Measurements from ENCODE around the gene FAM236A.
"Not testable (repeated sequence)": the region's sequence is repeated elsewhere in the genome, so short reads cannot be mapped to it uniquely, and the experiment has no call there.

The FAM236A gene

DNA sequence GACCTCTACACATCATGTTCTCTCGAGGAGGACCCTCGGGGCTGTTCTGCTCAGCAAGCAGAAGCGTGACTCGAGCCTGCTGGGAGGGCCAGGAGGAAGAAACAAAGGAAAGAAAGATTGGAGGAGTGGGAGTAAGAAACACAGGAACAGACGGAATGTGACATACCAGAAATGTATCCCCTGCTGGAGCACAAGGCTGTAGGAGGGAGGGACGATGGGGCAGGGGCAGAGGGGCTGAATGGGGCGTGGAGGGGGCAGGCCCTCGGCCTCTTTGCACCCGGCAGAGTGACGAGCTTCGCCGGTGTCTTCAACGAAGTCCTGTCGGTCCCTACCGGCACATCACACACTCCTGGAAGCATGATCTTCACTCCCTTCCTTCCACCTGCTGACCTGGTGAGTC lies at the start of gene FAM236A:
Gene FAM236A (plus strand): TSS at position 301 of the 400 bp plus-strand sequence. CDS start 57 bp downstream, at position 358.
- not testable (repeated sequence) for DNase-seq

DNA sequence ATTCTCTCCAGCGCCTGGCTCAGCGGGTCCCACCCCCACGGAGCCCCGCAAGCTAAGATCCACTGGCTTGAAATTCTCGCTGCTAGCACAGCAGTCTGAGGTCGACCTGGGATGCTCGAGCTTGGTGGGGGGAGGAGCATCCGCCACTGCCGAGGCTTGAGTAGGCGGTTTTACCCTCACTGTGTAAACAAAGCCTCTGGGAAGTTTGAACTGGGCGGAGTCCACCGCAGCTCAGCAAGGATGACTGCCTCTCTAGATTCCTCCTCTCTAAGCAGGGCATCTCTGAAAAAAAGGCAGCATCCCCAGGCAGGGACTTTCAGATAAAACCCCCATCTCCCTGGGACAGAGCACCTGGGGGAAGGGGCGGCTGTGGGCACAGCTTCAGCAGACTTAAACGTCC lies 48.3 kb upstream of the FAM236A start:
- not testable (repeated sequence) for DNase-seq

DNA sequence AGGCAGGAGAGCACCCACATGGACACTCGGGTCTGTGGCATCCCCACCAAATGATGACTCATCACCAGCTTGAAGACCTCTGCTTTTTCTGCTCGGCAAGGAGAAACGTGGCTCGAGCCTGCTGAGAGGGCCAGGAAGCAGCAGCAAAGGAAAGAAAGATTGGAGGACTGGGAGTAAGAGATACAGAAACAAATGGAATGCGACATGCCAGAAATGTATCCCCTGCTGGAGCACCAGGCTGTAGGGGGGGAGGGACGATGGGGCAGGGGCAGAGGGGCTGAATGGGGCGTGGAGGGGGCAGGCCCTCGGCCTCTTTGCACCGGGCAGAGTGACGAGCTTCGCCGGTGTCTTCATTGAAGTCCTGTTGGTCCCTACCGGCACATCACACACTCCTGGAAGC lies 25.7 kb upstream of the FAM236A start, which contains the start of gene FAM236C:
Gene FAM236C (plus strand): TSS at position 301 of the 400 bp plus-strand sequence. CDS start 100 bp downstream, outside the sequence.
- DNase-seq: not testable (repeated sequence)

DNA sequence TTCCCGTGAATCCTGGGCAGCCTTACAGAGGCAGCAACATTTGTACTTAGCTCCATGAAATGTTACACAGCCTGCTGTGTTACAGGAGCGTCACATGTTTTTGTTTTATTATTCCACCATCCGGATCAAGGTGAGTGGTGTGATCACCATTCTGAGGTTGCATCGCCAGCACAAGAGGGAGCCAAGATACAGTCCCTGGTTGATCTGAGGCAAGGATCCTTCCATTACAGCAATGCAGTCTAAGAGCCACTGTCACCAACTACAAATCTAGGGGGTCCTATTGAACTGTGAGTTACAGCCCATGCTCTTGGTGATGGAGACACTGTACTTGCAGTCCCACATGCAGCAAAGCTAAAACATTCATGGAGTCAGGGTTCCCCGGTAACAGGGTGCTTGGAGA lies 21.9 kb upstream of the FAM236A start:
- not testable (repeated sequence) for DNase-seq

DNA sequence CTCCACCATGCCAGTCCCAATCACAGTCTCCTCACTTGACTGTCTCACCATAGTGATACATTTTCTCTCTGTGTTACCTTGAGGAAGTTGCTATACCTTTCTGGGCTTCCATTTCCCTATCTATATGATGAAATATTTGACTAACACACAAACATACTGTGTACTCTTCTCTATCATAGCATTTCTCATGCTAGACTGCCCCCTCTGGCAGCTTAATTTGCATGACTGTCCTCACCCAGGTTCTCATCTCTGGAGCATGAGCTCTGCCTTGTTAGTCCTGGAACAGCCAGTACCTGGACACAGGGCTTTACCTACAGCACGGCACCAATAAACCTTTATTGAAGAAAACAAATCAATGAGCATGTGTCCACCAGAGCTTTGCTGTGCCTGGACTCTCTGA lies 5.7 kb upstream of the FAM236A start:
- DNase-seq: not testable (repeated sequence)

DNA sequence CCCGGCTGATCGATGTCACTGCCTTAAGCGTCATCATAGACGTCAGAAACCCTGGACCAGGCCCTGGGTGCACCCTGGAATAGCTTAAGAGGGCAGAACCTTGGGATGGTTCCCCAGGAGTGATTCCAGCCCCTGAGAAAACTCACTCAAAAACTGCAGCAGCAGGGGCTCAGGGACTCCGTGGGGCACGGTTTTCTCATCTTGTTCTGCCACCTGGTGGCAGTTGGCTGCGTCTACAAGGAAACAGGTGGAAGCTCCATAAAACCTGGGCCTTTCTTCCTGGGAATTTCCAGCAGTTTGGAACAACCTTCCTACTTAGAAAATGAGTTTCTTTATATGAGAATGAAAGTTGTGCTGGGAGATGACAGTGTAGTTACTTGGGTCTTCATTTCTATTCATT lies 1.6 kb upstream of the FAM236A start:
- DNase-seq: not testable (repeated sequence)

DNA sequence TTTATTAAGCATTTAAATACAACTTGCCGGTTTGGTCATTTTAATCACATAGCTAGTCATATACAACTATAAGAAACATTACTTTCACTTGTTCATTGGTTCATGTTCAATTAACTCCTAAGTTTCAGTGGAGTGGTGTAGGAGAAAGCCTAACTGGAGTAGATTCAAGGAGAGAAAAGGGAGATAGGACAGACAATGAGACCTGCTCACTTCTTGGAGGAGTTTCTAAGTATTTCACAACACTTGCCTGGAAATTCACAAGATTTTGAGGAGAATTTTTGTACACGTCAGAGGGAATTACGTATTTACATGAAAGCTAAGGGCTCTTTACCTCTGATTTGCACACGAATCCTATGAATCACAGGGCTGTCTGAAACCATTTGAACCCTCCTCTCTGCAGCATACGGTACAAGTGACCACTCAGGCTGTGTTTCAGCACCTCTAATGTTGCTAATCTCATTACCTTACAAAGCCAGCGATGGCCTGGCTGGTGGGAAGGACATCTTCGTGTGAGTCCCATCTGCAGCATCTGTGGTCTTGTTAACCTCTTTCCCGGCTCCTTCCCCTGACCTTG lies 1.0 kb upstream of the FAM236A start:
- not testable (repeated sequence) for DNase-seq

DNA sequence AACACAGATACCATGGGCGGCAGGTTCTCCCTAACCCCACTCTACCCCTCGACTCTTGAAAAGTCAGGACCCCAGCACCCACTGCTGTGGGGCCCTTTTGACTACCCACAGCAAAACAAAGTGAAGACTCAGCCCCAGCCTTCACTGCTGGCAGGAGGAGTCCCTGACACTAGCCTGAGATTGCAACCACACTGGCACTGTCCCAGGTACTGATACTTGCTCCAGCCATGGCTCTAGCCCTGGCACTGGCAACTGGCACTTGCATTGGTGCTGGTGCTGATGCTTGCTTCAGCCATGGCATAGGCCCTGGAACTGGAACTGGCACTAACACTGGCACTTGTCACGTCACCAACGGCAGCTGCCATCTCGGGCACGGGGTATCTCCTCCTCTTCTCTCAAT lies 4.3 kb downstream of the FAM236A start:
- DNase-seq: not testable (repeated sequence)

DNA sequence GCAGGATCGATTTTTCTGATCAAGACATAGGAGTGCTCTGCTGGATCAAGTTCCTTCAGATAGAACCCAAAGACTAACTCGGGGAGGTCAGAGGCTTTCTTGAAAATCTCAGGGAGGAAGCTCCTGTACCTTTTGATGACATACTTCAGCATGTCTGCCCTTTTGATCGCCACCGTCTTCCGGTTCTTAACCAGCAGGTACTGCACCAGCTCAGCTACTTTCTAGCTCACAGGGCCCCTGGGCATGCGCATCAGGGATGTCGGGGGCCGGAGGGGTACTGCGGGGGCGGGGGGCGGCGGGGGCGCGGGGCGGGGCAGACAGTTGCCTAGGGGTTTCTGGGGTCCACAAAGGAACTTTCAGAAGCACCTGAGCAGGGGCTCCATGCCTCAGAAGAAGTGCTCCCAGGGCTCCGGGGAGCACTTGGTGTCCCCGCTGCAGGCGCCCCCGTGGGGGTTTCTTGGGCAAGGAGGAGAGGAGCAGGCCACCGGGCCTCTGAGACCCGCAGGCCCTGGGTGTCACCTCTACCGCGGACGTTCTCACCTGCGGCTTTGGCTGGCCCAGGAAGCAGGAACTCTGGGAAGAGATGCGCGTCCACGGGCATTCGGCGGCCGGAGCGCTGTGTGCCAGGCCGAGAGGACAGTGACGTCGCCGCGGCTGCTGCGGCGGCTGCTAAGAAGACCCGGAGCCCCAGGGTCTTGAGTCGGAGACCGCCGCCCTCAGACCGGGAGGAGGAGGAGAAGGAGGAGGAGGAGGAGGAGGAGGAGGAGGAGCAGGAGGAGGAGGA lies 5.2 kb downstream of the FAM236A start:
- DNase-seq: not testable (repeated sequence)

DNA sequence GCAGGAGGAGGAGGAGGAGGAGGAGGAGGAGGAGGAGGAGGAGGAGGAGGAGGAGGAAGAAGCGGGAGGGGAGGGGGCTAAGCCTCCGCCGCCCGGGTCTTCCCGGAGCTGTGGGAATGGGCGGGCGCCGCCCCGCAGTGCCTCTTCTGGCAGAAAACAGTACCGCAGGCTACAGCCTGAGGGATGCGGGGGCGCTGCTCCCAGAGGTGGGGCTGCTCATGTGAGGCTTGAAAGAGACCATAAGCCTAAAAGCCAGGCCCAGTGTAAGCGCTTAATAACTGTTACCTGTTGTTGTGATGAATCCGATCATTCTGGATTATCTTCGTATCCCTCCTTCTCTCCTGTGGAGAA lies 5.8 kb downstream of the FAM236A start, which contains the start of gene DMRTC1:
Gene DMRTC1 (minus strand): TSS at position 19 of the 351 bp plus-strand sequence. CDS start 68,143 bp downstream, outside the sequence.
- DNase-seq: not testable (repeated sequence)

DNA sequence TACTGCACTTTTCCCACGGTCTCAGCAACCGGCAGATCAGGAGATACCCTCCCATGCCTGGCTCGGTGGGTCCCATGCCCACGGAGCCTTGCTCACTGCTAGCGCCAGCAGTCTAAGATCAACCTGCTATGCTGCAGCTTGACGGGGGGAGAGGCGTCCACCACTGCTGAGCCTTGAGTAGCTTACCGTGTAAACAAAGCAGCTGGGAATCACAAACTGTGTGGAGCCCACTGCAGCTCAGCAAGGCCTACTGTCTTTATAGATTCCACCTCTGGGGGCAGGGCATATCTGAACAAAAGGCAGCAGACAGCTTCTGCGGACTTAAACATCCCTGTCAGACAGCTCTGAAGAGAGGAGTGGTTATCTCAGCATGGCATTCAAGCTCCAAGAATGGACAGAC lies 22.0 kb downstream of the FAM236A start:
- not testable (repeated sequence) for DNase-seq

DNA sequence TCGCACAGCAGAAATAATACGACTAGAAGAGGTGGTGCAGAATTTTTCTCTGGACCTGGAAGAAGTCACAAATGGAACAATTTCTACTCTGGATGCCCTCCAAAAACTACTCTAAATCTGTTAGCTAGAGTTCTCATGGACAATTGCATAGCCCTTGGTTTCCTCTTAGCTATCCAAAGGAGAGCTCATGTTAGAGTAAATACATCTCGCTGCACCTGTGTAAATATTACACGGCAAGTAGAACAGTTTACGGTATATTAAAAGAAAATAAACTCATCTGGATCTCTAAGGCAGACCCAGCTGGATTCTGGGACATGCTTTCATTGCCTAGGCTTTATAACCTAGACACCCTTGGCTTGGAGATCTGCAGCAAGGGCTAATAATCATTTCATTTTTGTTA lies 33.9 kb downstream of the FAM236A start:
- DNase-seq: not testable (repeated sequence)

DNA sequence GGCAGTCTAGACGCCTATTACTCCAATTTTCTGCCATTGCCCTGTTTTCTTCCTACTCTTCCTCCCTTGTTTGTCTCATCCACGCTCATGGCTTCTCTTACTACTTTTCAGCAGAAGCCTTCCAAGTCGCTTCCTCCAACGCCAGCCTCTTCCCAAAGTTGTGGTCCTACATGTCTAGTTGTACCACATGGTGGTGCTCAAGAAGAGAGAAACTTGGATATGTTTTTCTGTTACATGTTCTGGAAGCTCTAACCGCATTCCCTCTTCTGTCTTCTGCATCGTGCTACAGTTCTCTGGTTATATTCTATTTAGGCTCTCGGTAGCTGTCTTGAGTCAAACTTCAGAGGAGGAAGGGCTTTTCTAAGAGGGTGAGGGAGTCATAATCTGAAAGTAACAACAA lies 36.9 kb downstream of the FAM236A start:
- not testable (repeated sequence) for DNase-seq

DNA sequence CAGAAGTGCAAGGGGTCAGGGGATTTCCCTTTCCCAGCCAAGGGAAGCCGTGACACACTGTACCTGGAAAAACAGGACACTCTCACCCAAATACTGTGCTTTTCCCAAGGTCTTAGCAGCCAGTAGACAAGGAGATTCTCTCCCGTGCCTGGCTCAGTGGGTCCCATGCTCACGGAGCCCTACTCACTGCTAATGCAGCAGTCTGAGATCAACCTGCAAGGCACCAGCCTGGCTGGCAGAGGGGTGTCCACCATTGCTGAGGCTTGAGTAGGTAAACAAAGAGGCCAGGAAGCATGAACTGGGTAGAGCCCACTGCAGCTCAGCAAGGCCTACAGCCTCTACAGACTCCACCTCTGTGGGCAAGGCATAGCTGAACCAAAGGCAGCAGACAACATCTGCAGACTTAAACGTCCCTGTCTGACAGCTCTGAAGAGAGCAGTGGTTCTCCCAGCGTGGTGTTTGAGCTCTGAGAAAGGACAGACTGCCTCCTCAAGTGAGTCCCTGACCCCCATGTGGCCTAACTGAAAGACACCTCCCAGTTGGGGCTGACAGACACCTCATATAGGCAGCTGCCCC lies 43.0 kb downstream of the FAM236A start:
- not testable (repeated sequence) for DNase-seq
